Measurements from ENCODE around the gene UBE2D1. TPM values are rescaled to one million over a fixed set of nuclear protein-coding genes. Genes with fewer than 3 reads are reported as not detected.

The UBE2D1 gene
- total RNA-seq, 3 donors from 2014 or later: 10.4 to 22.4 (median 16.1) TPM

- intact Hi-C loops (cut with DNase I; ENCODE audit: low total_unique reads): no loop called here
- Histone ChIP-seq H3K27ac (peak overlapping the region; percentile 90 to 93), H3K36me3 (peaks cover 14% of the 10 kb centered on the region), H3K27me3 (no peaks in the 10 kb centered on the region), H3K9me3 (no peaks in the 10 kb centered on the region), H3K4me1 (peaks cover 0 to 19% of the 10 kb centered on the region in 2 donors), H3K4me3 (peak overlapping the region; percentile 80 to 87 (median 81))
- TF ChIP-seq POLR2AphosphoS5 (IDR thresholded peaks at IDR 0.05) (no peak), POLR2A (IDR thresholded peaks at IDR 0.05) (no peak)
- TF ChIP-seq, protein P1, sequence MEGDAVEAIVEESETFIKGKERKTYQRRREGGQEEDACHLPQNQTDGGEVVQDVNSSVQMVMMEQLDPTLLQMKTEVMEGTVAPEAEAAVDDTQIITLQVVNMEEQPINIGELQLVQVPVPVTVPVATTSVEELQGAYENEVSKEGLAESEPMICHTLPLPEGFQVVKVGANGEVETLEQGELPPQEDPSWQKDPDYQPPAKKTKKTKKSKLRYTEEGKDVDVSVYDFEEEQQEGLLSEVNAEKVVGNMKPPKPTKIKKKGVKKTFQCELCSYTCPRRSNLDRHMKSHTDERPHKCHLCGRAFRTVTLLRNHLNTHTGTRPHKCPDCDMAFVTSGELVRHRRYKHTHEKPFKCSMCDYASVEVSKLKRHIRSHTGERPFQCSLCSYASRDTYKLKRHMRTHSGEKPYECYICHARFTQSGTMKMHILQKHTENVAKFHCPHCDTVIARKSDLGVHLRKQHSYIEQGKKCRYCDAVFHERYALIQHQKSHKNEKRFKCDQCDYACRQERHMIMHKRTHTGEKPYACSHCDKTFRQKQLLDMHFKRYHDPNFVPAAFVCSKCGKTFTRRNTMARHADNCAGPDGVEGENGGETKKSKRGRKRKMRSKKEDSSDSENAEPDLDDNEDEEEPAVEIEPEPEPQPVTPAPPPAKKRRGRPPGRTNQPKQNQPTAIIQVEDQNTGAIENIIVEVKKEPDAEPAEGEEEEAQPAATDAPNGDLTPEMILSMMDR (IDR thresholded peaks at IDR 0.05): no peak
- DNase-seq (ENCODE audit: low spot score in 2 of 2): peak in 1 of 2 donors; percentile 18
These were observed 50.9 kb downstream of the UBE2D1 start for GRCh38 chr10:58385784-58386112.

DNA sequence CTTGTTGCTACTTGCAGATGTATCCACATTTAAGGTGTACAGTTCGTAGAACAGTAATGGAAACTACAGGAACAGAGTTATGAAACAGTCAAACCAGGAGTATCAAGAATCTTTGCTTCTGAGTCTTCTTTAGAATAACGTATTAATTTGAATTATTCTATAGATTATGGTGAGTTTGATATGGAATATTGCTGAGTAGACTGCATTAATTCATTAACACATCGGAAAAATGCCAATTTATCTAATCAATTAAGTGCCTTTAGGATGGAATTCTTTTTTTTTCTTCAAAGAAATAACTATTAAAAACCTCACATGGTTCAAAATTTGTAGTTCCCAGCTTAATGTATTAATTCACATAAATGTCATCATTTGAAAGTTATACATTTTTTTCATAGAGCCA lies 54.2 kb downstream of the UBE2D1 start:
- Histone ChIP-seq H3K4me1 (peaks cover 0 to 19% of the 10 kb centered on the region in 2 donors), H3K36me3 (peaks cover 14% of the 10 kb centered on the region), H3K4me3 (no peak overlapping the region), H3K27me3 (no peaks in the 10 kb centered on the region), H3K27ac (no peak overlapping the region), H3K9me3 (no peaks in the 10 kb centered on the region)
- TF ChIP-seq POLR2AphosphoS5 (IDR thresholded peaks at IDR 0.05) (no peak), POLR2A (IDR thresholded peaks at IDR 0.05) (no peak)
- TF ChIP-seq, protein P1 (IDR thresholded peaks at IDR 0.05): no peak
- no peak for DNase-seq (ENCODE audit: low spot score in 2 of 2)
- intact Hi-C loops (cut with DNase I; ENCODE audit: low total_unique reads): no loop called here

- no peak overlapping the region for H3K27ac ChIP-seq
- DNase-seq (ENCODE audit: low spot score in 2 of 2): no peak
- H3K4me3 ChIP-seq: no peak overlapping the region
- no peaks in the 10 kb centered on the region for H3K27me3 ChIP-seq
- H3K36me3 ChIP-seq: peaks cover 22% of the 10 kb centered on the region
- TF ChIP-seq POLR2AphosphoS5 (IDR thresholded peaks at IDR 0.05): no peak
- TF ChIP-seq, protein P1 (IDR thresholded peaks at IDR 0.05): no peak
- TF ChIP-seq POLR2A (IDR thresholded peaks at IDR 0.05): no peak
- H3K4me1 ChIP-seq: peaks cover 0 to 8% of the 10 kb centered on the region in 2 donors
- intact Hi-C loops (cut with DNase I; ENCODE audit: low total_unique reads): no loop called here
- no peaks in the 10 kb centered on the region for H3K9me3 ChIP-seq
These were observed 58.5 kb downstream of the UBE2D1 start for GRCh38 chr10:58393317-58393716.

- DNase-seq (ENCODE audit: low spot score in 2 of 2): no peak
- Histone ChIP-seq H3K9me3 (no peaks in the 10 kb centered on the region), H3K4me3 (no peak overlapping the region), H3K27ac (no peak overlapping the region), H3K4me1 (peaks cover 0 to 6% of the 10 kb centered on the region in 2 donors), H3K36me3 (peaks cover 12% of the 10 kb centered on the region), H3K27me3 (no peaks in the 10 kb centered on the region)
- intact Hi-C loops (cut with DNase I; ENCODE audit: low total_unique reads): no loop called here
- no peak for TF ChIP-seq POLR2A (IDR thresholded peaks at IDR 0.05)
- no peak for TF ChIP-seq POLR2AphosphoS5 (IDR thresholded peaks at IDR 0.05)
- TF ChIP-seq, protein P1 (IDR thresholded peaks at IDR 0.05): no peak
These were observed 59.7 kb downstream of the UBE2D1 start for GRCh38 chr10:58394471-58394870.

DNA sequence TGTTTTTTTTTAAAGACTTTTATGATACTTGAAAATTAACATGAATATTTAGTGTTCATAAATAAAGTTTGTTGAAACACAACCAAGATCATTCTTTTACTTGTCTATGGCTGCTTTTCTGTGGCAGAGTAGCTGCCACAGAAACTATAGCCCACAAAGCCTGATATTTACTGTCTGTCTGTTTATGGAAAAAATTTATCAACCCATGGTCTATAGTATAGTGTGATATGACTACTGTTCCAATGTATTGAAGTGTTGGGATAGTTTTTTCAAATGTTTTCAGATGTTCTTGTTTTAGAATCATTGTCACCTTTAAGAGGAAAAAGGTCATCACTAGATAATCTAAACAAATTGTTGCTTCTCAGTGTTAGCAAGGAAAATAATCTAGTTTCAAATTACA lies 61.3 kb downstream of the UBE2D1 start:
- Histone ChIP-seq H3K27me3 (no peaks in the 10 kb centered on the region), H3K27ac (no peak overlapping the region), H3K9me3 (no peaks in the 10 kb centered on the region), H3K4me1 (no peaks in the 10 kb centered on the region), H3K36me3 (peaks cover 8% of the 10 kb centered on the region), H3K4me3 (no peak overlapping the region)
- TF ChIP-seq POLR2AphosphoS5 (IDR thresholded peaks at IDR 0.05) (no peak), POLR2A (IDR thresholded peaks at IDR 0.05) (no peak)
- TF ChIP-seq, protein P1 (IDR thresholded peaks at IDR 0.05): no peak
- intact Hi-C loops (cut with DNase I; ENCODE audit: low total_unique reads): no loop called here
- no peak for DNase-seq (ENCODE audit: low spot score in 2 of 2)

Data from breast epithelium (tissue), 4 donors.